HG02571 (cell line): ENCODE measurements around the gene TANGO6.
"Not testable (repeated sequence)": the region's sequence is repeated elsewhere in the genome, so short reads cannot be mapped to it uniquely, and the experiment has no call there.

Experiments
- ATAC-seq: cut with Tn5 transposase; IDR thresholded peaks from one replicate; pipeline ENCODE4 v1.9.1; 2021; ENCODE audit warnings: mild to moderate bottlenecking, moderate library complexity; ENCODE audit not compliant: unreplicated experiment

The TANGO6 gene

GRCh38 chr16:68843482-68844210, at the start of gene TANGO6:
TANGO6 (plus strand) TSS chr16:68843531; CDS start chr16:68843618, 87 bp downstream.
- peak; percentile 83 for ATAC-seq

- ATAC-seq, result no peak
Measured at GRCh38 chr16:68798398-68798797, 44.9 kb upstream of the TANGO6 start.

GRCh38 chr16:68800257-68800875, 43.0 kb upstream of the TANGO6 start:
- ATAC-seq, result no peak

GRCh38 chr16:68802190-68802589, 41.1 kb upstream of the TANGO6 start:
- ATAC-seq, result no peak

GRCh38 chr16:68806422-68806821, 36.9 kb upstream of the TANGO6 start:
- ATAC-seq, result no peak

- ATAC-seq, result no peak
Measured at GRCh38 chr16:68806981-68807380, 36.4 kb upstream of the TANGO6 start.

GRCh38 chr16:68814516-68814915, 28.8 kb upstream of the TANGO6 start:
- ATAC-seq, result no peak

- no peak for ATAC-seq
Measured at GRCh38 chr16:68823401-68824135, 19.8 kb upstream of the TANGO6 start.

GRCh38 chr16:68825427-68825826, 17.9 kb upstream of the TANGO6 start:
- no peak for ATAC-seq

GRCh38 chr16:68826652-68827051, 16.7 kb upstream of the TANGO6 start:
- no peak for ATAC-seq

- no peak for ATAC-seq
Measured at GRCh38 chr16:68833251-68833650, 10.1 kb upstream of the TANGO6 start.

- no peak for ATAC-seq
Measured at GRCh38 chr16:68834550-68834949, 8.8 kb upstream of the TANGO6 start.

- no peak for ATAC-seq
Measured at GRCh38 chr16:68835970-68836369, 7.4 kb upstream of the TANGO6 start.

- ATAC-seq, result no peak
Measured at GRCh38 chr16:68839831-68840230, 3.5 kb upstream of the TANGO6 start.

GRCh38 chr16:68842964-68843481, 308 bp upstream of the TANGO6 start:
- not testable (repeated sequence) for ATAC-seq

GRCh38 chr16:68844211-68844564, 857 bp downstream of the TANGO6 start:
- no peak for ATAC-seq

GRCh38 chr16:68848786-68849185, 5.5 kb downstream of the TANGO6 start:
- ATAC-seq, result no peak

GRCh38 chr16:68850481-68850880, 7.2 kb downstream of the TANGO6 start:
- no peak for ATAC-seq

GRCh38 chr16:68851601-68852000, 8.3 kb downstream of the TANGO6 start:
- ATAC-seq, result no peak

- ATAC-seq, result no peak
Measured at GRCh38 chr16:68857479-68857878, 14.1 kb downstream of the TANGO6 start.

GRCh38 chr16:68859828-68860227, 16.5 kb downstream of the TANGO6 start:
- ATAC-seq, result no peak
